CD4-positive, alpha-beta T cell (primary cell): ENCODE data around the gene TTLL10. TPM values are rescaled to one million over a fixed set of nuclear protein-coding genes. Genes with fewer than 3 reads are reported as not detected.

Experiments used
- ATAC-seq: fragments of 200-7000 bp; cut with Tn5 transposase; one replicate; pipeline ENCODE4 v1.10.0; 2022; ENCODE audit warnings: mild to moderate bottlenecking; ENCODE audit not compliant: poor library complexity
- CTCF ChIA-PET: fragments of 350-600 bp; sonication (Branson Sonifier 250); formaldehyde crosslinking; loops from one replicate; lab custom pipeline; 2021; ENCODE audit warnings: antibody characterized with exemption, inconsistent platforms; lab: Charles Lee
- POLR2A ChIA-PET: fragments of 350-600 bp; sonication (Branson Sonifier 250); formaldehyde crosslinking; loops from one replicate; lab custom pipeline; 2021; ENCODE audit warnings: antibody characterized with exemption, inconsistent platforms; lab: Charles Lee
- DNase-seq, 14 experiments: peaks; one replicate each; pipeline ENCODE4 v3.0.0-alpha.2; 2013 to 2020; ENCODE audit warnings: mixed read lengths in 2 of 14
- H3K27ac ChIP-seq, 2 donors: one replicate each; pipeline versions ENCODE4 v1.5.1 to v1.7.0; 2013; ENCODE audit warnings: low read length in 2 of 2, low read depth in 1 of 2, mild to moderate bottlenecking in 1 of 2
- H3K27me3 ChIP-seq, 2 experiments: 1 replicate in 1 of 2; 2 replicates in 1 of 2; pipeline versions ENCODE4 v1.6.1 to v1.7.0; 2013; ENCODE audit warnings: low read length in 2 of 2, control low read depth in 1 of 2, mild to moderate bottlenecking in 1 of 2, moderate library complexity in 1 of 2; ENCODE audit not compliant: insufficient read depth in 2 of 2, control insufficient read depth in 1 of 2
- H3K36me3 ChIP-seq: one replicate; pipeline ENCODE4 v1.6.1; 2013; ENCODE audit warnings: low read length, control low read depth; ENCODE audit not compliant: insufficient read depth
- H3K4me1 ChIP-seq: one replicate; pipeline ENCODE4 v1.6.1; 2013; ENCODE audit warnings: low read length, control low read depth; ENCODE audit not compliant: insufficient read depth
- H3K4me3 ChIP-seq: one replicate; pipeline ENCODE4 v1.5.1; 2013; ENCODE audit warnings: mild to moderate bottlenecking, low read length, moderate library complexity
- H3K9me3 ChIP-seq, 2 experiments: 1 replicate in 1 of 2; 2 replicates in 1 of 2; pipeline versions ENCODE4 v1.6.1 to v1.7.0; 2013; ENCODE audit warnings: low read length in 2 of 2, mild to moderate bottlenecking in 2 of 2, control low read depth in 1 of 2, moderate library complexity in 1 of 2; ENCODE audit not compliant: control insufficient read depth in 1 of 2, insufficient read depth in 1 of 2
- H3K27ac Mint-ChIP-seq: one replicate; pipeline ENCODE4 v1.8.0; 2020; ENCODE audit warnings: mixed read lengths
- H3K27me3 Mint-ChIP-seq: one replicate; pipeline ENCODE4 v1.8.0; 2021; ENCODE audit warnings: mixed read lengths
- H3K36me3 Mint-ChIP-seq: one replicate; pipeline ENCODE4 v1.8.0; 2021; ENCODE audit warnings: low read depth, mixed read lengths
- H3K4me1 Mint-ChIP-seq: one replicate; pipeline ENCODE4 v1.8.0; 2021; ENCODE audit warnings: low read depth, mixed read lengths
- H3K4me3 Mint-ChIP-seq: one replicate; pipeline ENCODE4 v1.8.0; 2020; ENCODE audit warnings: mild to moderate bottlenecking, mixed read lengths
- H3K9me3 Mint-ChIP-seq: one replicate; pipeline ENCODE4 v1.8.0; 2020; ENCODE audit warnings: mixed read lengths
- CTCF ChIP-seq: fragments of 200-600 bp; IDR thresholded peaks from one replicate; pipeline ENCODE4 v1.8.0; 2022; ENCODE audit warnings: antibody characterized with exemption, mild to moderate bottlenecking
- intact Hi-C, 2 experiments: fragments of 100-400 bp; cut with DNase I in 1 of 2; cut with micrococcal nuclease in 1 of 2; formaldehyde crosslinking; loops; one replicate each; pipeline versions ENCODE4 v1.15.1 to v1.9.0; 2023 to 2025; cut with DNase I, micrococcal nuclease
- total RNA-seq, 174 experiments: library from RNA in 2 of 174; stranded (reverse) in 2 of 174; gene quantifications; one replicate each; pipeline ENCODE4 v1.2.3 and lab custom pipeline; 2021 to 2026

Gene TTLL10
- total RNA-seq, 2 experiments from 2014 or later, result 0.11 to 0.59 TPM

- peak overlapping the region; percentile 71 for H3K27ac Mint-ChIP-seq
- H3K36me3 Mint-ChIP-seq, result peaks cover 75% of the 10 kb centered on the region
- H3K4me3 Mint-ChIP-seq, result no peak overlapping the region
- CTCF ChIA-PET, result no interaction called here
- no peaks in the 10 kb centered on the region for H3K27me3 ChIP-seq
- TF ChIP-seq CTCF, result no peak
- POLR2A ChIA-PET, result no interaction called here
- no peaks in the 10 kb centered on the region for H3K9me3 Mint-ChIP-seq
- H3K9me3 ChIP-seq, result peaks cover 0 to 3% of the 10 kb centered on the region in 2 experiments
- peaks cover 21% of the 10 kb centered on the region for H3K4me1 Mint-ChIP-seq
- H3K27me3 Mint-ChIP-seq, result no peaks in the 10 kb centered on the region
- no peak overlapping the region for H3K27ac ChIP-seq
- no peak overlapping the region for H3K4me3 ChIP-seq
- peaks cover 69% of the 10 kb centered on the region for H3K36me3 ChIP-seq
- peaks cover 51% of the 10 kb centered on the region for H3K4me1 ChIP-seq
- intact Hi-C loops, result no loop called here
- DNase-seq (no peak), ATAC-seq (no peak)
Observed at GRCh38 chr1:1220197-1220596, 46.5 kb downstream of the TTLL10 start.

DNA sequence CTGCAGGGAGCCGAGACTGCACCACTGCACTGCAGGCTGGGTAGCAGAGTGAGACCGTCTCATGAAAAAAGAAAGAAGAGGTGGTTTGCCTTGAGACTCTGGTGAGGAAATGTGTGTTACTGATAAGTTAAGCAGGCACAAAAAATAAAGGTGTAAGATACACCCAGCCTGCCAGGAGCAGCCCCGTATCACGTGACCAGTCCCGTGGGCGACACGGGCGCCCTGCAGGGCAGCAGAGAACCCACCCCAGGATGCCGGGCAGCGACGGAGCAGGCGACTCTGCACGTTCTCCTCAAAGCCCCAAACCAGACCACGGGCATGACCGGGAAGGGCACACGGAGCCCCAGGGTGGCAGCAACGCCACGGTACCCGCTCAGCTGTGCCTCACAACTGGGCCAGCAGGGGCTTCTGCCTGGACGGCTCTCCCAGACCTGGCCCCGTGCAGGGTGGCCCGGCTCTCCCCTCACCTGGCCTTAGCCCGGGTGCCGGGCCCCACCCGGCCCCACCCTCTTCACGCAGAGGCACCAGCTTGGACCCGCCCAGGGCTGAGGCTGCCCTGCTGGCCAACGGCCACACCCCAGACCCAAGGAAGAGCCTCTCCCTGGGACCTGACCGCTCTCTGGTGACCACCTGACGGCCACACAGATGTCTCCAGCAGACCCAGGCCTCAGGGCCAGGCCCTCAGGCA is 48.4 kb downstream of the TTLL10 start:
- ATAC-seq (no peak), DNase-seq (no peak)
- Histone ChIP-seq H3K4me3 (no peak overlapping the region), H3K36me3 (peaks cover 86% of the 10 kb centered on the region), H3K4me1 (peaks cover 45% of the 10 kb centered on the region), H3K9me3 (peaks cover 0 to 3% of the 10 kb centered on the region in 2 experiments), H3K27ac (no peak overlapping the region), H3K27me3 (no peaks in the 10 kb centered on the region)
- Mint-ChIP-seq H3K4me3 (no peak overlapping the region), H3K36me3 (peaks cover 79% of the 10 kb centered on the region), H3K4me1 (peaks cover 13% of the 10 kb centered on the region), H3K27me3 (no peaks in the 10 kb centered on the region), H3K27ac (no peak overlapping the region), H3K9me3 (no peaks in the 10 kb centered on the region)
- ChIA-PET CTCF (no interaction called here), POLR2A (no interaction called here)
- intact Hi-C loops, result no loop called here
- no peak for TF ChIP-seq CTCF

DNA sequence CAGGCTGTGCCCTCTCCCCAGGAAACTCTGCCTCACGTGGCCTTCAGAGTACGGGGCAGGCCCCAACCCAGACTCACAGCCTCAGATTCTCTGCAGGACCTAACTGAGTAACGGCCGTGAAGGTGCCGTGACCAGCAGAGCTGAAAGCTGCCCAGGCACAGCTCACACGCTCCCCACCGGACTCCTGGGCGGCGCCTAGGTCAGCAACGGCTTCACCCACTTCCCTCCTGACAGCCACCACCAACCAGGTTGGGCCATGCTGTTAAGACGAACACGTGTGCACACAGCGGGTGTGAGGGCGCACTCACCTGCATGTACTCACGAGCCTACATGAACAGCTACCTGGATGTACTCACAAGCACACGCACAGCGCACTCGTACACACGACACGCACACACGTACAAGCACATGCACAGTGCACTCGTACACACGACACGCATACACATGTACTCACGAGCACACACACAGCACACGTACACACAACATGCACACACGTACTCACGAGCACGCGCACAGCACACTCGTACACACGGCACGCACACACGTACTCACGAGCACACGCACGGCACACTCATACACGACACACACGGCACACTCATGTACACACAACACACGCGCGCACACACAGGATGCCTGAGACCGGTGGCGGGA is 49.0 kb downstream of the TTLL10 start:
- peaks cover 43% of the 10 kb centered on the region for H3K4me1 ChIP-seq
- intact Hi-C loops, result no loop called here
- no peak overlapping the region for H3K4me3 ChIP-seq
- TF ChIP-seq CTCF, result no peak
- H3K36me3 Mint-ChIP-seq, result peaks cover 78% of the 10 kb centered on the region
- ATAC-seq (no peak), DNase-seq (no peak)
- no peaks in the 10 kb centered on the region for H3K27me3 Mint-ChIP-seq
- POLR2A ChIA-PET, result no interaction called here
- CTCF ChIA-PET, result no interaction called here
- H3K27me3 ChIP-seq, result no peaks in the 10 kb centered on the region
- peaks cover 86% of the 10 kb centered on the region for H3K36me3 ChIP-seq
- no peak overlapping the region for H3K27ac ChIP-seq
- H3K27ac Mint-ChIP-seq, result no peak overlapping the region
- no peak overlapping the region for H3K4me3 Mint-ChIP-seq
- H3K4me1 Mint-ChIP-seq, result peaks cover 13% of the 10 kb centered on the region
- H3K9me3 ChIP-seq, result no peaks in the 10 kb centered on the region
- H3K9me3 Mint-ChIP-seq, result no peaks in the 10 kb centered on the region
